ENCODE data around the gene SPIRE1. TPM values are rescaled to one million over a fixed set of nuclear protein-coding genes. Genes with fewer than 3 reads are reported as not detected.

Gene SPIRE1
- total and polyA plus RNA-seq, 4 donors = 46.9 to 64.2 (median 56.3) TPM

GRCh38 chr18:12592597-12593127 lies 65.2 kb downstream of the SPIRE1 start:
- WGBS (ENCODE audit: insufficient coverage) = 57% methylated on average over 2 of the region's 5 CpGs
- no peak overlapping the region for H3K4me3 ChIP-seq (ENCODE audit: low read depth, low read length)
- no peaks in the 10 kb centered on the region for H3K27me3 ChIP-seq (ENCODE audit: control insufficient read depth, insufficient read depth, low read length)
- H3K9me3 ChIP-seq (ENCODE audit: control insufficient read depth, insufficient read depth, low read length) = no peaks in the 10 kb centered on the region
- DNase-seq (ENCODE audit: low read depth in 4 of 6, low spot score in 6 of 6) = no peak
- H3K36me3 ChIP-seq (ENCODE audit: control insufficient read depth, insufficient read depth, low read length) = no peaks in the 10 kb centered on the region
- no peak overlapping the region for H3K27ac ChIP-seq (ENCODE audit: low read depth, low read length)
- peaks cover 6% of the 10 kb centered on the region for H3K4me1 ChIP-seq (ENCODE audit: control insufficient read depth, insufficient read depth, low read length)

- Histone ChIP-seq H3K27me3 (ENCODE audit: control insufficient read depth, insufficient read depth, low read length) (no peaks in the 10 kb centered on the region), H3K27ac (ENCODE audit: low read depth, low read length) (no peak overlapping the region), H3K36me3 (ENCODE audit: control insufficient read depth, insufficient read depth, low read length) (no peaks in the 10 kb centered on the region), H3K4me1 (ENCODE audit: control insufficient read depth, insufficient read depth, low read length) (peaks cover 3% of the 10 kb centered on the region), H3K9me3 (ENCODE audit: control insufficient read depth, insufficient read depth, low read length) (no peaks in the 10 kb centered on the region), H3K4me3 (ENCODE audit: low read depth, low read length) (no peak overlapping the region)
- DNase-seq (ENCODE audit: low read depth in 4 of 6, low spot score in 6 of 6) = peak in 1 of 6 donors; percentile 27
Observed at GRCh38 chr18:12589448-12589847, 68.5 kb downstream of the SPIRE1 start.

DNA sequence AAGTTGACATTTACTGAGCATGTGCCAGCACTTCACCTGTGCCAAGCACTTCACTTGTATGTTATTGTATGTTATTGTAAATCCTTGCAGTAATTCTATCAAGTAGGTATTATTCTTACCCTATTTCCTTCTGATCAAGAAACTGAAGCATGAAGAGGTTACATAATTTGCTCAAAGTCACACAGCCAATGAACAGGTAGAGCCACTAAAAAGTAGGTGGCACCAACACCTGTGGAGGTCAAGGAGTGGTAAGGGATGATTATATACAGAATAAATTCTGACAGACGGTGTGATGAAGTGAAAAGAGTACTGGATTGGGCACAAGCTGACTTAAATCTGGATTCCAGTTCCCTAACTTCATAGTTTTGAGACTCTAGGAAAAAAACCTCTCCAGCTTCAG lies 71.0 kb downstream of the SPIRE1 start:
- peaks cover 3% of the 10 kb centered on the region for H3K4me1 ChIP-seq (ENCODE audit: control insufficient read depth, insufficient read depth, low read length)
- no peak for DNase-seq (ENCODE audit: low read depth in 4 of 6, low spot score in 6 of 6)
- no peaks in the 10 kb centered on the region for H3K36me3 ChIP-seq (ENCODE audit: control insufficient read depth, insufficient read depth, low read length)
- H3K9me3 ChIP-seq (ENCODE audit: control insufficient read depth, insufficient read depth, low read length) = no peaks in the 10 kb centered on the region
- no peaks in the 10 kb centered on the region for H3K27me3 ChIP-seq (ENCODE audit: control insufficient read depth, insufficient read depth, low read length)
- no CpG with 5 or more reads among the region's 1 CpG for WGBS (ENCODE audit: insufficient coverage)
- H3K4me3 ChIP-seq (ENCODE audit: low read depth, low read length) = no peak overlapping the region
- no peak overlapping the region for H3K27ac ChIP-seq (ENCODE audit: low read depth, low read length)

GRCh38 chr18:12585218-12585617 lies 72.7 kb downstream of the SPIRE1 start:
- no CpG with 5 or more reads among the region's 1 CpG for WGBS (ENCODE audit: insufficient coverage)
- Histone ChIP-seq H3K9me3 (ENCODE audit: control insufficient read depth, insufficient read depth, low read length) (no peaks in the 10 kb centered on the region), H3K4me3 (ENCODE audit: low read depth, low read length) (no peak overlapping the region), H3K27me3 (ENCODE audit: control insufficient read depth, insufficient read depth, low read length) (no peaks in the 10 kb centered on the region), H3K36me3 (ENCODE audit: control insufficient read depth, insufficient read depth, low read length) (no peaks in the 10 kb centered on the region), H3K4me1 (ENCODE audit: control insufficient read depth, insufficient read depth, low read length) (peaks cover 3% of the 10 kb centered on the region), H3K27ac (ENCODE audit: low read depth, low read length) (no peak overlapping the region)
- DNase-seq (ENCODE audit: low read depth in 4 of 6, low spot score in 6 of 6) = no peak

DNA sequence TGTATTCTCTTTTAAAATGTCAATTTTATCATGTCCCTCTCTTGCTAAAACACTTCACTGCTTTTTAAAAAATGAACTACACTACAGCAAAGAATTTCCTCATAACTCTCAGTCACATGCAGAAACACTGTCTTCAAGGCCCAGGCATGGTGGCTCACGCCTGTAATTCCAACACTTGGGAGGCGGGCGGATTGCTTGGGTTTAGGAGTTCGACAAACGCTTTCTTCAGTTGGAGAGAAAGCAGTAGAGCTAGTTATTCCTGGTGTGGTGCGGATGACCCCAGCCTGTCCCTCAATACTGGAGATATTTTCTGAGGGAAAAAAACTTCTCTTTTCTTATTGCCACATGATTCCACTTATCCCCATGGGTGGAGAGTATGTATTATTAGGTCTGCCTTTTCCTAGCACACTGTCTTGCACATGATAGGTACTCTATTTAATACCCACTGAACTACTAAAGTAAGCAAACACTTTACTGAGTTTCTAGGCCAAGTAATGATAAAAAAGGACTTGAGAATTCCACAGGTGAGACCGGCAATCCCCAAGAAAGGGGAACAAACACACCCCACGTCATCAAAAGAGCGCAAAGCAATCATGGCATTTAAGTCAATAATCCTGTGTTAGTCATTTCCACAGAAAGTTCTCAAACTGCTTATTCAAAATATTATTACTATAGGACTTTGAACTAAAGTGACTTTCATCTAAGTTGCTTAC lies 77.1 kb downstream of the SPIRE1 start:
- no peak overlapping the region for H3K27ac ChIP-seq (ENCODE audit: low read depth, low read length)
- H3K27me3 ChIP-seq (ENCODE audit: control insufficient read depth, insufficient read depth, low read length) = no peaks in the 10 kb centered on the region
- WGBS (ENCODE audit: insufficient coverage) = no CpG with 5 or more reads among the region's 9 CpGs
- H3K9me3 ChIP-seq (ENCODE audit: control insufficient read depth, insufficient read depth, low read length) = no peaks in the 10 kb centered on the region
- no peak for DNase-seq (ENCODE audit: low read depth in 4 of 6, low spot score in 6 of 6)
- H3K4me1 ChIP-seq (ENCODE audit: control insufficient read depth, insufficient read depth, low read length) = no peaks in the 10 kb centered on the region
- H3K4me3 ChIP-seq (ENCODE audit: low read depth, low read length) = no peak overlapping the region
- H3K36me3 ChIP-seq (ENCODE audit: control insufficient read depth, insufficient read depth, low read length) = no peaks in the 10 kb centered on the region

GRCh38 chr18:12579775-12580174 lies 78.1 kb downstream of the SPIRE1 start:
- WGBS (ENCODE audit: insufficient coverage) = 69% methylated on average over 2 of the region's 2 CpGs
- Histone ChIP-seq H3K9me3 (ENCODE audit: control insufficient read depth, insufficient read depth, low read length) (no peaks in the 10 kb centered on the region), H3K4me3 (ENCODE audit: low read depth, low read length) (no peak overlapping the region), H3K27ac (ENCODE audit: low read depth, low read length) (no peak overlapping the region), H3K4me1 (ENCODE audit: control insufficient read depth, insufficient read depth, low read length) (no peaks in the 10 kb centered on the region), H3K27me3 (ENCODE audit: control insufficient read depth, insufficient read depth, low read length) (no peaks in the 10 kb centered on the region), H3K36me3 (ENCODE audit: control insufficient read depth, insufficient read depth, low read length) (no peaks in the 10 kb centered on the region)
- DNase-seq (ENCODE audit: low read depth in 4 of 6, low spot score in 6 of 6) = no peak

DNA sequence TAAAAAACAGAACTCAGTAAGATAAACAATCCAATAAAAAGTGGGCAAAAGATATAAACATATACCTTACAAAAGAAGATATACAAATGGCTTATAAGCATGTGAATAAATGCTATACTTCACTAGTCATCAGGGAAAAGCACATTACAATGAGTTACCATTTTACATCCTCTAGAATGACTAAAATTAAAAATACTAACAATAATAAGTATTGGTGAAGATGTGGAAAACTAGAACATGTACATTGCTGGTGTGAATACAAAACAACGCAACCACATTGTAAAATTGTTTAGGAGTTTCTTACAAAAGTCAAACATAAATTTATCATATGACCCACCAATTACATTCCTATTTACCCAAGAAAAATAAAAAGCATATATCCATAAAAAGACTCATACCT lies 80.1 kb downstream of the SPIRE1 start:
- H3K9me3 ChIP-seq (ENCODE audit: control insufficient read depth, insufficient read depth, low read length) = no peaks in the 10 kb centered on the region
- H3K36me3 ChIP-seq (ENCODE audit: control insufficient read depth, insufficient read depth, low read length) = no peaks in the 10 kb centered on the region
- no CpG with 5 or more reads among the region's 1 CpG for WGBS (ENCODE audit: insufficient coverage)
- no peak overlapping the region for H3K27ac ChIP-seq (ENCODE audit: low read depth, low read length)
- H3K27me3 ChIP-seq (ENCODE audit: control insufficient read depth, insufficient read depth, low read length) = no peaks in the 10 kb centered on the region
- no peak for DNase-seq (ENCODE audit: low read depth in 4 of 6, low spot score in 6 of 6)
- H3K4me1 ChIP-seq (ENCODE audit: control insufficient read depth, insufficient read depth, low read length) = no peaks in the 10 kb centered on the region
- H3K4me3 ChIP-seq (ENCODE audit: low read depth, low read length) = no peak overlapping the region

- no peaks in the 10 kb centered on the region for H3K4me1 ChIP-seq (ENCODE audit: control insufficient read depth, insufficient read depth, low read length)
- WGBS (ENCODE audit: insufficient coverage) = 78% methylated on average over 2 of the region's 2 CpGs
- H3K9me3 ChIP-seq (ENCODE audit: control insufficient read depth, insufficient read depth, low read length) = no peaks in the 10 kb centered on the region
Observed at GRCh38 chr18:12574494-12575185, 83.3 kb downstream of the SPIRE1 start.

GRCh38 chr18:12571630-12572029 lies 86.3 kb downstream of the SPIRE1 start:
- no CpG with 5 or more reads among the region's 2 CpGs for WGBS (ENCODE audit: insufficient coverage)
- H3K9me3 ChIP-seq (ENCODE audit: control insufficient read depth, insufficient read depth, low read length) = peaks cover 4% of the 10 kb centered on the region
- H3K27ac ChIP-seq (ENCODE audit: low read depth, low read length) = no peak overlapping the region

More at GRCh38 chr18:12574494-12575185, 83.3 kb downstream of the SPIRE1 start:
- Histone ChIP-seq H3K27ac (ENCODE audit: low read depth, low read length) (no peak overlapping the region), H3K4me3 (ENCODE audit: low read depth, low read length) (no peak overlapping the region), H3K36me3 (ENCODE audit: control insufficient read depth, insufficient read depth, low read length) (no peaks in the 10 kb centered on the region), H3K27me3 (ENCODE audit: control insufficient read depth, insufficient read depth, low read length) (no peaks in the 10 kb centered on the region)
- DNase-seq (ENCODE audit: low read depth in 4 of 6, low spot score in 6 of 6) = no peak

GRCh38 chr18:12569791-12570190 lies 88.1 kb downstream of the SPIRE1 start:
- H3K27me3 ChIP-seq (ENCODE audit: control insufficient read depth, insufficient read depth, low read length) = no peaks in the 10 kb centered on the region
- H3K36me3 ChIP-seq (ENCODE audit: control insufficient read depth, insufficient read depth, low read length) = no peaks in the 10 kb centered on the region
- H3K4me3 ChIP-seq (ENCODE audit: low read depth, low read length) = no peak overlapping the region
- no peak for DNase-seq (ENCODE audit: low read depth in 4 of 6, low spot score in 6 of 6)
- H3K9me3 ChIP-seq (ENCODE audit: control insufficient read depth, insufficient read depth, low read length) = peaks cover 4% of the 10 kb centered on the region
- no CpG with 5 or more reads among the region's 2 CpGs for WGBS (ENCODE audit: insufficient coverage)
- H3K27ac ChIP-seq (ENCODE audit: low read depth, low read length) = no peak overlapping the region
- H3K4me1 ChIP-seq (ENCODE audit: control insufficient read depth, insufficient read depth, low read length) = no peaks in the 10 kb centered on the region

More at GRCh38 chr18:12571630-12572029, 86.3 kb downstream of the SPIRE1 start:
- Histone ChIP-seq H3K4me1 (ENCODE audit: control insufficient read depth, insufficient read depth, low read length) (no peaks in the 10 kb centered on the region), H3K4me3 (ENCODE audit: low read depth, low read length) (no peak overlapping the region), H3K27me3 (ENCODE audit: control insufficient read depth, insufficient read depth, low read length) (no peaks in the 10 kb centered on the region), H3K36me3 (ENCODE audit: control insufficient read depth, insufficient read depth, low read length) (no peaks in the 10 kb centered on the region)
- no peak for DNase-seq (ENCODE audit: low read depth in 4 of 6, low spot score in 6 of 6)

All from spinal cord (tissue), 10 donors.